Measurements from ENCODE around the gene TUBGCP6.

Gene TUBGCP6

DNA sequence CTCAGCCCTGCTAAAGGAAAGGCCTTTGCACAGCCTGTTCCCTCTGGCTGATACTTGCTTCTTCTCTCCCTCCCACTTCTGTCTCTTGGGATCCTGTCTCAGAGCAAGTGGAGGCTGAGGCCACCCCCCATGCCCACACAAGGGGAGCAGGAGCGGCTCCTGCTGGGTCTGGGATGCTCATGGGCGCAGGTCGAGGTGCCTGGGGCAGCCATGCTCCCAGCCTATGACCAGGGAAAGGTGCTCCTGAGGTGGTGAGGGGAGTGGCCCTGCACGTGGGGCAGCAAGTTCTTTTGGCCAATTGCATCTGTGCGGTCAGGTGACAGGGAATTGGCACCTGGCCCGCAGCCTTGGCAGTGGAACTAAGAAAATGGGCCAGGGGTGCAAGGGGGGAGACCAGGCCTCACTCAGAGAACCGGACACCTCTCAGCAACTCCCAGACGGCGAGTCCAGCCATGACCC, 23.9 kb upstream of the TUBGCP6 start:
- no peak overlapping the region for H3K4me3 ChIP-seq (ENCODE audit: low read depth, low read length)

DNA sequence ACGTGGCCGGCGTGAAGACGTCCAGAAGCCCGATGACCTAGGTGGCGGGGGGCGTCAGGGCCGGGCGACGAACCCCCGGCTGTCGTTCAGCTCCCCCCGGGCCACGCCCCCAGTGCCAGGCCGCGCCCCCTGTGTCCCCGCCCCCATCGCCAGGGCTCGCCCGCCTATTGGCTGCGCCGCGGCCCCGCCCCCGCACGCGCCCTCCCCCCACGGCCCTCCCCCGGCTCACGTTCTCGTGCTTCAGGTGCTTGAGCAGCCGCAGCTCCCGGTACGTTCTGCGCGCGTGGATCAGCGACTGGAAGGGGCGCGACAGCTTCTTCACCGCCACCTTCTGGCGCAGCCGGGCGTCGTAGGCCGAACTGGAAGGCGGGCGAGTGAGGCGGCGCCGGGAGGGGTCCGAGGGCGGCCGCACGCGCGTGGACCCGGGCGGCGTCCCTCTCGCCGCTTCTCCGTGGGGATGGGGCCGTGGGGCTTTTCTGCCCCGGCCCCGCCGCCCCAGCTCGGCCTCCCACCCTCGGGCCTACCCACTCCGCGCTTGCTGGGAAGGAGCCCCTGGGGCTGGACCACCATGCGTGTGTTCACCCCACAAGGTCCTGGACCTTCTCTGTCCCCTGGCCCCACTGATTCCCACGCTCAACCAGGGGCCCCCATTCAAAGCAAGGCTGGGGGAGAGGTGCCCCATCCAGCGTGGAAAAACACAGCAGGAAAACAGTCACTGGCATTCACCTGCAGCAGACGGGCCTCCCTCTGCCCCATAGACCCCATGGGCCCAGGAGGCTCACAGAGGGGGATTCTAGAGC, 23.0 kb upstream of the TUBGCP6 start:
- no peak overlapping the region for H3K4me3 ChIP-seq (ENCODE audit: low read depth, low read length)
- DNase-seq (ENCODE audit: low read depth) = no peak
- TF ChIP-seq, protein P1, sequence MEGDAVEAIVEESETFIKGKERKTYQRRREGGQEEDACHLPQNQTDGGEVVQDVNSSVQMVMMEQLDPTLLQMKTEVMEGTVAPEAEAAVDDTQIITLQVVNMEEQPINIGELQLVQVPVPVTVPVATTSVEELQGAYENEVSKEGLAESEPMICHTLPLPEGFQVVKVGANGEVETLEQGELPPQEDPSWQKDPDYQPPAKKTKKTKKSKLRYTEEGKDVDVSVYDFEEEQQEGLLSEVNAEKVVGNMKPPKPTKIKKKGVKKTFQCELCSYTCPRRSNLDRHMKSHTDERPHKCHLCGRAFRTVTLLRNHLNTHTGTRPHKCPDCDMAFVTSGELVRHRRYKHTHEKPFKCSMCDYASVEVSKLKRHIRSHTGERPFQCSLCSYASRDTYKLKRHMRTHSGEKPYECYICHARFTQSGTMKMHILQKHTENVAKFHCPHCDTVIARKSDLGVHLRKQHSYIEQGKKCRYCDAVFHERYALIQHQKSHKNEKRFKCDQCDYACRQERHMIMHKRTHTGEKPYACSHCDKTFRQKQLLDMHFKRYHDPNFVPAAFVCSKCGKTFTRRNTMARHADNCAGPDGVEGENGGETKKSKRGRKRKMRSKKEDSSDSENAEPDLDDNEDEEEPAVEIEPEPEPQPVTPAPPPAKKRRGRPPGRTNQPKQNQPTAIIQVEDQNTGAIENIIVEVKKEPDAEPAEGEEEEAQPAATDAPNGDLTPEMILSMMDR (IDR thresholded peaks at IDR 0.05; ENCODE audit: low read depth, low read length) = no peak
- TF ChIP-seq MYC (IDR thresholded peaks at IDR 0.05; ENCODE audit: low read depth, low read length) = no peak

More for the DNA sequence above, 23.9 kb upstream of the TUBGCP6 start:
- no peak for TF ChIP-seq MYC (IDR thresholded peaks at IDR 0.05; ENCODE audit: low read depth, low read length)
- TF ChIP-seq, protein P1 (IDR thresholded peaks at IDR 0.05; ENCODE audit: low read depth, low read length) = no peak
- TF ChIP-seq, protein P2, sequence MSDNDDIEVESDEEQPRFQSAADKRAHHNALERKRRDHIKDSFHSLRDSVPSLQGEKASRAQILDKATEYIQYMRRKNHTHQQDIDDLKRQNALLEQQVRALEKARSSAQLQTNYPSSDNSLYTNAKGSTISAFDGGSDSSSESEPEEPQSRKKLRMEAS (IDR thresholded peaks at IDR 0.05; ENCODE audit: low read depth, low read length) = no peak
- TF ChIP-seq POLR2A (IDR thresholded peaks at IDR 0.05; ENCODE audit: extremely low read depth, insufficient read length) = no peak
- peak; percentile 36 for DNase-seq (ENCODE audit: low read depth)

DNA sequence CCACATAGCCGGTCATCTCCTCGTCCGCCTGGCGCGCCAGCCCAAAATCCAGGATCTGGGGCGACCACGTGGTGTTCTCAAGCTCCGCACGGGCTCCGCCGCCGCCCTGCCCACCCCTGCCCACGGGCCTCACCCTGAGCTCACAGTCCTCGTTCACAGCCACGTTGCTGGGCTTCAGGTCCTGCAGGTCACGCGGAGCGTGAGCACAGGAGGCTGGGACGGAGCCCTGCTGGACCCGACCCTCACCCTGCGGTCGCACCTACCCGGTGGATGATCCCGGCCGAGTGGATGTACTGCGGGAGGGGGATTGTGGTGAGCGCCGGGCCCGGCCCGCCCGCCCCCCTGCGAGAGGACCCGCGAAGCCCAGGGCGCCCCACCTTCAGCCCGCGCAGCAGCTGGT, 22.2 kb upstream of the TUBGCP6 start:
- no peak overlapping the region for H3K4me3 ChIP-seq (ENCODE audit: low read depth, low read length)
- DNase-seq (ENCODE audit: low read depth) = no peak
- TF ChIP-seq POLR2A (IDR thresholded peaks at IDR 0.05; ENCODE audit: extremely low read depth, insufficient read length) (no peak), MYC (IDR thresholded peaks at IDR 0.05; ENCODE audit: low read depth, low read length) (no peak)
- TF ChIP-seq, protein P2 (IDR thresholded peaks at IDR 0.05; ENCODE audit: low read depth, low read length) = no peak
- TF ChIP-seq, protein P1 (IDR thresholded peaks at IDR 0.05; ENCODE audit: low read depth, low read length) = no peak

DNA sequence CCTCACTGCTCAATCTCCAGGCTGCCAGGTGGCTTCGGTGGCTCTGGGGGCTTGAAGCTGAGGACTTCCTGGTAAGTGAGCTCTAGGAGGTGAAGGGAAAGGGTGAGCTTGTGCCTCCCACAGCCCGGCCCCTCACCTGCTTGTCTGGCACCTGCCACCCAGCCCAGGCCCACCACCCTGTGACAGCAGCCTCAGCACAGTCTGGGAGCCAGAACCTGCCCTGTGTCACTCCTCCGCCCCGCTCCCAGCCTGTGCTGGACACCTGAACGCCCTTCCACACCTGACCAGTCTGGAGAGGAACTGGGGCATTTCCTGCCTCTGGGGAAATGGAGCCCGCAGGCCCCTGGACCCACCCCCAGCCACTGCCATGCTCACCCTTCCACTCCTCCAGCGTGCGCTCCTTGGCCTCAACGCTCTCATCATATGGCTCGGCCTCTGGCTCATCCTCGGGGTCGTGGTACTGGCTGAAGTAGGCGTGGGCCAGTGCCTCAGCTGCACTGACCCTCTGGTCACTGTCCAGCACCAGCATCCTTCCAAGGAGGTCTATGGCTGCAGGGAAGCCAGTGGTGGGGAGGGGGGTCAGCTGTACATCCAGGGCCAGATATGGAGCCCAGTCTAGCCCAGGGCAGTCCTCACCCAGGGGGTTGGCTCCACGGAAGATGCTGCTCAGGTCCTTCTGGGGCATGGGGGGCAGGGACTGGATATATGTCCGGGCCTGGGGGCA, 20.3 kb upstream of the TUBGCP6 start:
- no peak overlapping the region for H3K4me3 ChIP-seq (ENCODE audit: low read depth, low read length)
- no peak for DNase-seq (ENCODE audit: low read depth)
- TF ChIP-seq, protein P1 (IDR thresholded peaks at IDR 0.05; ENCODE audit: low read depth, low read length) = no peak
- TF ChIP-seq MYC (IDR thresholded peaks at IDR 0.05; ENCODE audit: low read depth, low read length) (no peak), POLR2A (IDR thresholded peaks at IDR 0.05; ENCODE audit: extremely low read depth, insufficient read length) (no peak)
- TF ChIP-seq, protein P2 (IDR thresholded peaks at IDR 0.05; ENCODE audit: low read depth, low read length) = no peak

DNA sequence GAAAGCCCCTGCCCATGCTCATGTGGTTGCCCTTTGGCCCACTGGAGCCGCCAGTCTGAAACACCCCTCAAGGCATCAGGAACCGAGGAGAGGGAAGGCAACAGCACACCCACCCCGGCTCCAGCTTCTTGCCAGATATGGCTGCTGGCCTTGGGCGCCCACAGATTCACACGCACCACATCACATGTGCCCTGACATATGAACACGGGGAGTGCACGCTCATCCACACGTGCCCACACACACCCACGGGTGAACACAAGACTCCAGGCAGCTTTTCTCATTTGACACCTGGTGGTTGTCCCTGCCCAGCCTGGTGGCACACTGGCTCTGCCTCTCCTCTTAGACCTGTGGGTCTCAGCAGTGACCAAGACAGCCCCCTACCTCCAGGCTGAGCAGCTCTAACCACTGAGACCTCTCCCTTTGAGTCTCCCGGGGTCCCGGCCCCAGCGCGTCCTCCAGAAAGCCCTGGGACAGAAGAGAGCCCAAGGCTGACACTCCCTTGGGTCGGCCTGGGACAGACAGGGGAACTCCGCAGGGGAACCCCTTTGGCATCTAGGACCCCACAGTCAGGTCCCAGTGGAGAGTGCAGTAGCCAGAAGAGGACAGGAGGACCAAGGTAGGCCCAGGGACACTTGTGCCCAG, 19.4 kb upstream of the TUBGCP6 start:
- no peak for DNase-seq (ENCODE audit: low read depth)
- TF ChIP-seq POLR2A (IDR thresholded peaks at IDR 0.05; ENCODE audit: extremely low read depth, insufficient read length) (no peak), MYC (IDR thresholded peaks at IDR 0.05; ENCODE audit: low read depth, low read length) (no peak)
- TF ChIP-seq, protein P2 (IDR thresholded peaks at IDR 0.05; ENCODE audit: low read depth, low read length) = no peak
- TF ChIP-seq, protein P1 (IDR thresholded peaks at IDR 0.05; ENCODE audit: low read depth, low read length) = no peak
- H3K4me3 ChIP-seq (ENCODE audit: low read depth, low read length) = no peak overlapping the region
